Liver (tissue), 9 donors: ENCODE results near the gene KAZALD1. TPM values are rescaled to one million over a fixed set of nuclear protein-coding genes. Genes with fewer than 3 reads are reported as not detected.

Experiments
- DNase-seq: peaks from one replicate; pipeline ENCODE4 v3.0.0-alpha.2; 2017; ENCODE audit warnings: low spot score
- H3K27ac ChIP-seq, 2 donors: one replicate each; pipeline ENCODE4 v1.7.0; 2013; ENCODE audit warnings: inconsistent platforms in 2 of 2, low read length in 2 of 2, control low read depth in 1 of 2, low read depth in 1 of 2, mild to moderate bottlenecking in 1 of 2
- H3K27me3 ChIP-seq, 4 donors: one replicate each; pipeline versions ENCODE4 v1.6.1 to v1.7.0; 2013; ENCODE audit warnings: low read length in 3 of 4, inconsistent platforms in 1 of 4, mild to moderate bottlenecking in 1 of 4, moderate library complexity in 1 of 4; ENCODE audit not compliant: control insufficient read depth in 4 of 4, insufficient read depth in 4 of 4
- H3K36me3 ChIP-seq, 4 donors: one replicate each; pipeline versions ENCODE4 v1.6.1 to v1.7.0; 2013; ENCODE audit warnings: low read length in 3 of 4, mild to moderate bottlenecking in 3 of 4, low read depth in 1 of 4, moderate library complexity in 1 of 4; ENCODE audit not compliant: control insufficient read depth in 4 of 4, insufficient read depth in 3 of 4
- H3K4me1 ChIP-seq, 4 donors: one replicate each; pipeline versions ENCODE4 v1.6.1 to v1.7.0; 2013; ENCODE audit warnings: low read length in 3 of 4, mild to moderate bottlenecking in 3 of 4, moderate library complexity in 1 of 4; ENCODE audit not compliant: control insufficient read depth in 4 of 4, insufficient read depth in 4 of 4
- H3K4me3 ChIP-seq, 3 donors: one replicate each; pipeline versions ENCODE4 v1.6.1 to v1.7.0; 2013; ENCODE audit warnings: low read length in 3 of 3, control low read depth in 1 of 3, low read depth in 1 of 3, mild to moderate bottlenecking in 1 of 3
- H3K9ac ChIP-seq, 2 donors: one replicate each; pipeline ENCODE4 v1.7.0; 2013; ENCODE audit warnings: low read length in 2 of 2, mild to moderate bottlenecking in 2 of 2, moderate library complexity in 2 of 2, control low read depth in 1 of 2, low read depth in 1 of 2
- H3K9me3 ChIP-seq, 4 donors: one replicate each; pipeline versions ENCODE4 v1.6.1 to v1.7.0; 2013; ENCODE audit warnings: low read length in 3 of 4; ENCODE audit not compliant: control insufficient read depth in 4 of 4
- ATF3 ChIP-seq: IDR thresholded peaks from 2 replicates; pipeline ENCODE4 v1.6.1; 2016; ENCODE audit warnings: antibody characterized with exemption
- EGR1 ChIP-seq, 2 donors: IDR thresholded peaks; 2 replicates each; pipeline ENCODE4 v1.6.1; 2016 to 2018; ENCODE audit warnings: antibody characterized with exemption in 2 of 2, low read depth in 2 of 2
- FOXA1 ChIP-seq: IDR thresholded peaks from 2 replicates; pipeline ENCODE4 v1.6.1; 2016; ENCODE audit warnings: antibody characterized with exemption
- FOXA2 ChIP-seq: IDR thresholded peaks from 2 replicates; pipeline ENCODE4 v1.6.1; 2016; ENCODE audit warnings: antibody characterized with exemption
- GABPA ChIP-seq, 2 donors: IDR thresholded peaks in 1 of 2; conservative IDR thresholded peaks in 1 of 2; 2 replicates each; pipeline ENCODE4 v1.6.1; 2016; ENCODE audit warnings: antibody characterized with exemption in 2 of 2, mild to moderate bottlenecking in 1 of 2, moderate library complexity in 1 of 2
- HNF4A ChIP-seq, 2 donors: conservative IDR thresholded peaks; 2 replicates each; pipeline ENCODE4 v1.6.1; 2016; ENCODE audit warnings: antibody characterized with exemption in 2 of 2, mild to moderate bottlenecking in 2 of 2
- HNF4G ChIP-seq: IDR thresholded peaks from 2 replicates; pipeline ENCODE4 v1.6.1; 2016; ENCODE audit warnings: antibody characterized with exemption
- MAX ChIP-seq: IDR thresholded peaks from 2 replicates; pipeline ENCODE4 v1.6.1; 2016; ENCODE audit warnings: antibody characterized with exemption
- NR2F2 ChIP-seq: IDR thresholded peaks from 2 replicates; pipeline ENCODE4 v1.6.1; 2016; ENCODE audit warnings: antibody characterized with exemption
- RAD21 ChIP-seq, 2 donors: IDR thresholded peaks; 2 replicates each; pipeline ENCODE4 v1.6.1; 2016; ENCODE audit warnings: antibody characterized with exemption in 2 of 2, mild to moderate bottlenecking in 2 of 2
- REST ChIP-seq: IDR thresholded peaks from 2 replicates; pipeline ENCODE4 v1.6.1; 2016; ENCODE audit warnings: antibody characterized with exemption, mild to moderate bottlenecking
- RXRA ChIP-seq, 2 donors: IDR thresholded peaks; 2 replicates each; pipeline ENCODE4 v1.6.1; 2017 to 2018; ENCODE audit warnings: antibody characterized with exemption in 2 of 2, mild to moderate bottlenecking in 1 of 2
- SP1 ChIP-seq: IDR thresholded peaks from 2 replicates; pipeline ENCODE4 v1.6.1; 2018; ENCODE audit warnings: antibody characterized with exemption, mild to moderate bottlenecking
- TAF1 ChIP-seq: conservative IDR thresholded peaks from 2 replicates; pipeline ENCODE4 v1.6.1; 2016; ENCODE audit warnings: antibody characterized with exemption, mild to moderate bottlenecking
- YY1 ChIP-seq: IDR thresholded peaks from 2 replicates; pipeline ENCODE4 v1.6.1; 2016; ENCODE audit warnings: antibody characterized with exemption, mild to moderate bottlenecking
- ZBTB33 ChIP-seq: IDR thresholded peaks from 2 replicates; pipeline ENCODE4 v1.6.1; 2016; ENCODE audit warnings: antibody characterized with exemption
- WGBS: extraction: QIAGEN DNeasy Blood & Tissue Kit; methylation state at CpG from one replicate; pipeline ENCODE4 v1.1.7; 2013; 5-methylcytosine and 5-hydroxymethylcytosine counted together
- polyA plus RNA-seq, 2 donors: library from polyadenylated mRNA; stranded (reverse) in 1 of 2; unstranded in 1 of 2; fragments of 200-250 nt in 1 of 2; fragments of >200 nt in 1 of 2; fragmentation: Nextera tagmentation in 1 of 2; extraction: Ambion mirVana in 1 of 2; gene quantifications; one replicate each; pipeline versions ENCODE4 v1.2.1 to v1.2.3, GENCODE V29; 2013 to 2015
- total RNA-seq, 2 donors: library from RNA; depleted of rRNA; stranded (reverse); fragments of >200 nt; gene quantifications; one replicate each; pipeline ENCODE4 v1.2.3, GENCODE V29; 2014
- donor health status: healthy.
- donor health status: healthy.
- donor health status: healthy.
- donor health status: healthy.
- donor health status: healthy.

Gene KAZALD1
- total and polyA plus RNA-seq, 4 donors, result 0.21 to 1.2 (median 0.71) TPM

- H3K9ac ChIP-seq, result no peak overlapping the region
- peaks cover 0 to 5% (median 4%) of the 10 kb centered on the region in 4 donors for H3K4me1 ChIP-seq
- H3K27ac ChIP-seq, result no peak overlapping the region
- no peak for DNase-seq
- WGBS, result 94% methylated on average over 5 of the region's 5 CpGs
- no peak overlapping the region for H3K4me3 ChIP-seq
- no peak for TF ChIP-seq REST
- no peak for TF ChIP-seq EGR1 (IDR thresholded peaks at IDR 0.05; ENCODE audit: low read depth in 2 of 2)
- TF ChIP-seq ZBTB33, result no peak
- no peak for TF ChIP-seq HNF4G
- no peak for TF ChIP-seq FOXA2
- TF ChIP-seq TAF1, result no peak
- TF ChIP-seq SP1, result no peak
- TF ChIP-seq HNF4A (conservative IDR thresholded peaks at IDR 0.05), result no peak
- TF ChIP-seq RXRA (IDR thresholded peaks at IDR 0.05), result no peak
- TF ChIP-seq ATF3, result no peak
- TF ChIP-seq YY1, result no peak
- TF ChIP-seq GABPA (IDR thresholded peaks at IDR 0.05 in 1 of 2, conservative IDR thresholded peaks at IDR 0.05 in 1 of 2), result no peak
- H3K27me3 ChIP-seq, result no peaks in the 10 kb centered on the region
- H3K9me3 ChIP-seq, result no peaks in the 10 kb centered on the region
- no peaks in the 10 kb centered on the region for H3K36me3 ChIP-seq
Observed at GRCh38 chr10:101107771-101108170, 46.0 kb downstream of the KAZALD1 start.

- 65% methylated on average over 6 of the region's 6 CpGs for WGBS
- no peaks in the 10 kb centered on the region for H3K36me3 ChIP-seq
- peaks cover 3 to 15% (median 13%) of the 10 kb centered on the region in 4 donors for H3K4me1 ChIP-seq
- no peak for TF ChIP-seq TAF1
- no peak for TF ChIP-seq NR2F2
- TF ChIP-seq RXRA (IDR thresholded peaks at IDR 0.05), result no peak
- no peak for TF ChIP-seq YY1
- no peak for TF ChIP-seq ATF3
- no peak for TF ChIP-seq GABPA (IDR thresholded peaks at IDR 0.05 in 1 of 2, conservative IDR thresholded peaks at IDR 0.05 in 1 of 2)
- TF ChIP-seq ZBTB33, result no peak
- TF ChIP-seq FOXA2, result no peak
- TF ChIP-seq REST, result no peak
- no peak for TF ChIP-seq MAX
- no peak for TF ChIP-seq RAD21 (IDR thresholded peaks at IDR 0.05)
- TF ChIP-seq EGR1 (IDR thresholded peaks at IDR 0.05; ENCODE audit: low read depth in 2 of 2), result no peak
- no peak for TF ChIP-seq SP1
- no peak for TF ChIP-seq FOXA1
- no peak overlapping the region for H3K4me3 ChIP-seq
- DNase-seq, result no peak
- no peaks in the 10 kb centered on the region for H3K9me3 ChIP-seq
- no peaks in the 10 kb centered on the region for H3K27me3 ChIP-seq
- H3K9ac ChIP-seq, result no peak overlapping the region
- no peak overlapping the region for H3K27ac ChIP-seq
Observed at GRCh38 chr10:101110856-101111523, 49.2 kb downstream of the KAZALD1 start.
